ENCODE measurements around the gene LMF2. TPM values are rescaled to one million over a fixed set of nuclear protein-coding genes. Genes with fewer than 3 reads are reported as not detected.

The LMF2 gene
- total and polyA plus RNA-seq, 2 of the 8 experiments (the other 6 are each of a cell fraction or from before 2014, with no cell fraction given), result 34.3 to 62.9 TPM

- TF ChIP-seq, protein P1, sequence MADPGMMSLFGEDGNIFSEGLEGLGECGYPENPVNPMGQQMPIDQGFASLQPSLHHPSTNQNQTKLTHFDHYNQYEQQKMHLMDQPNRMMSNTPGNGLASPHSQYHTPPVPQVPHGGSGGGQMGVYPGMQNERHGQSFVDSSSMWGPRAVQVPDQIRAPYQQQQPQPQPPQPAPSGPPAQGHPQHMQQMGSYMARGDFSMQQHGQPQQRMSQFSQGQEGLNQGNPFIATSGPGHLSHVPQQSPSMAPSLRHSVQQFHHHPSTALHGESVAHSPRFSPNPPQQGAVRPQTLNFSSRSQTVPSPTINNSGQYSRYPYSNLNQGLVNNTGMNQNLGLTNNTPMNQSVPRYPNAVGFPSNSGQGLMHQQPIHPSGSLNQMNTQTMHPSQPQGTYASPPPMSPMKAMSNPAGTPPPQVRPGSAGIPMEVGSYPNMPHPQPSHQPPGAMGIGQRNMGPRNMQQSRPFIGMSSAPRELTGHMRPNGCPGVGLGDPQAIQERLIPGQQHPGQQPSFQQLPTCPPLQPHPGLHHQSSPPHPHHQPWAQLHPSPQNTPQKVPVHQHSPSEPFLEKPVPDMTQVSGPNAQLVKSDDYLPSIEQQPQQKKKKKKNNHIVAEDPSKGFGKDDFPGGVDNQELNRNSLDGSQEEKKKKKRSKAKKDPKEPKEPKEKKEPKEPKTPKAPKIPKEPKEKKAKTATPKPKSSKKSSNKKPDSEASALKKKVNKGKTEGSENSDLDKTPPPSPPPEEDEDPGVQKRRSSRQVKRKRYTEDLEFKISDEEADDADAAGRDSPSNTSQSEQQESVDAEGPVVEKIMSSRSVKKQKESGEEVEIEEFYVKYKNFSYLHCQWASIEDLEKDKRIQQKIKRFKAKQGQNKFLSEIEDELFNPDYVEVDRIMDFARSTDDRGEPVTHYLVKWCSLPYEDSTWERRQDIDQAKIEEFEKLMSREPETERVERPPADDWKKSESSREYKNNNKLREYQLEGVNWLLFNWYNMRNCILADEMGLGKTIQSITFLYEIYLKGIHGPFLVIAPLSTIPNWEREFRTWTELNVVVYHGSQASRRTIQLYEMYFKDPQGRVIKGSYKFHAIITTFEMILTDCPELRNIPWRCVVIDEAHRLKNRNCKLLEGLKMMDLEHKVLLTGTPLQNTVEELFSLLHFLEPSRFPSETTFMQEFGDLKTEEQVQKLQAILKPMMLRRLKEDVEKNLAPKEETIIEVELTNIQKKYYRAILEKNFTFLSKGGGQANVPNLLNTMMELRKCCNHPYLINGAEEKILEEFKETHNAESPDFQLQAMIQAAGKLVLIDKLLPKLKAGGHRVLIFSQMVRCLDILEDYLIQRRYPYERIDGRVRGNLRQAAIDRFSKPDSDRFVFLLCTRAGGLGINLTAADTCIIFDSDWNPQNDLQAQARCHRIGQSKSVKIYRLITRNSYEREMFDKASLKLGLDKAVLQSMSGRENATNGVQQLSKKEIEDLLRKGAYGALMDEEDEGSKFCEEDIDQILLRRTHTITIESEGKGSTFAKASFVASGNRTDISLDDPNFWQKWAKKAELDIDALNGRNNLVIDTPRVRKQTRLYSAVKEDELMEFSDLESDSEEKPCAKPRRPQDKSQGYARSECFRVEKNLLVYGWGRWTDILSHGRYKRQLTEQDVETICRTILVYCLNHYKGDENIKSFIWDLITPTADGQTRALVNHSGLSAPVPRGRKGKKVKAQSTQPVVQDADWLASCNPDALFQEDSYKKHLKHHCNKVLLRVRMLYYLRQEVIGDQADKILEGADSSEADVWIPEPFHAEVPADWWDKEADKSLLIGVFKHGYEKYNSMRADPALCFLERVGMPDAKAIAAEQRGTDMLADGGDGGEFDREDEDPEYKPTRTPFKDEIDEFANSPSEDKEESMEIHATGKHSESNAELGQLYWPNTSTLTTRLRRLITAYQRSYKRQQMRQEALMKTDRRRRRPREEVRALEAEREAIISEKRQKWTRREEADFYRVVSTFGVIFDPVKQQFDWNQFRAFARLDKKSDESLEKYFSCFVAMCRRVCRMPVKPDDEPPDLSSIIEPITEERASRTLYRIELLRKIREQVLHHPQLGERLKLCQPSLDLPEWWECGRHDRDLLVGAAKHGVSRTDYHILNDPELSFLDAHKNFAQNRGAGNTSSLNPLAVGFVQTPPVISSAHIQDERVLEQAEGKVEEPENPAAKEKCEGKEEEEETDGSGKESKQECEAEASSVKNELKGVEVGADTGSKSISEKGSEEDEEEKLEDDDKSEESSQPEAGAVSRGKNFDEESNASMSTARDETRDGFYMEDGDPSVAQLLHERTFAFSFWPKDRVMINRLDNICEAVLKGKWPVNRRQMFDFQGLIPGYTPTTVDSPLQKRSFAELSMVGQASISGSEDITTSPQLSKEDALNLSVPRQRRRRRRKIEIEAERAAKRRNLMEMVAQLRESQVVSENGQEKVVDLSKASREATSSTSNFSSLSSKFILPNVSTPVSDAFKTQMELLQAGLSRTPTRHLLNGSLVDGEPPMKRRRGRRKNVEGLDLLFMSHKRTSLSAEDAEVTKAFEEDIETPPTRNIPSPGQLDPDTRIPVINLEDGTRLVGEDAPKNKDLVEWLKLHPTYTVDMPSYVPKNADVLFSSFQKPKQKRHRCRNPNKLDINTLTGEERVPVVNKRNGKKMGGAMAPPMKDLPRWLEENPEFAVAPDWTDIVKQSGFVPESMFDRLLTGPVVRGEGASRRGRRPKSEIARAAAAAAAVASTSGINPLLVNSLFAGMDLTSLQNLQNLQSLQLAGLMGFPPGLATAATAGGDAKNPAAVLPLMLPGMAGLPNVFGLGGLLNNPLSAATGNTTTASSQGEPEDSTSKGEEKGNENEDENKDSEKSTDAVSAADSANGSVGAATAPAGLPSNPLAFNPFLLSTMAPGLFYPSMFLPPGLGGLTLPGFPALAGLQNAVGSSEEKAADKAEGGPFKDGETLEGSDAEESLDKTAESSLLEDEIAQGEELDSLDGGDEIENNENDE (IDR thresholded peaks at IDR 0.05; ENCODE audit: insufficient replicate concordance, low read length), result no peak
- no peak for TF ChIP-seq HDAC6 (IDR thresholded peaks at IDR 0.05; ENCODE audit: low read depth, low read length)
- no peak for TF ChIP-seq CBX8 (IDR thresholded peaks at IDR 0.05; ENCODE audit: borderline replicate concordance, low read depth, low read length)
- TF ChIP-seq POLR2AphosphoS5 (IDR thresholded peaks at IDR 0.05; ENCODE audit: low read depth, low read length), result no peak
- no peak for TF ChIP-seq MAFK (IDR thresholded peaks at IDR 0.05; ENCODE audit: low read depth, low read length)
These were observed 2.2 kb downstream of the LMF2 start (continued) for GRCh38 chr22:50505276-50505775.

Data from H1 (cell line).